IgD-negative memory B cell (primary cell): Measurements from ENCODE around the gene SPTLC2. TPM values are rescaled to one million over a fixed set of nuclear protein-coding genes. Genes with fewer than 3 reads are reported as not detected.
A peak's percentile ranks its signal among the peaks of the same experiment; 100 is the strongest.
"Not testable (repeated sequence)": the region's sequence is repeated elsewhere in the genome, so short reads cannot be mapped to it uniquely, and the experiment has no call there.

ENCODE experiments used
- H3K27ac Mint-ChIP-seq, 3 donors: one replicate each; pipeline ENCODE4 v1.8.0; 2020 to 2022; ENCODE audit warnings: mild to moderate bottlenecking in 3 of 3, mixed read lengths in 3 of 3, moderate library complexity in 1 of 3
- H3K27me3 Mint-ChIP-seq: one replicate; pipeline ENCODE4 v1.8.0; 2021; ENCODE audit warnings: mixed read lengths
- H3K36me3 Mint-ChIP-seq: one replicate; pipeline ENCODE4 v1.8.0; 2020; ENCODE audit warnings: mild to moderate bottlenecking, mixed read lengths
- H3K4me1 Mint-ChIP-seq, 3 donors: one replicate each; pipeline ENCODE4 v1.8.0; 2020 to 2022; ENCODE audit warnings: mixed read lengths in 3 of 3, mild to moderate bottlenecking in 1 of 3
- H3K4me3 Mint-ChIP-seq, 4 donors: one replicate each; pipeline ENCODE4 v1.8.0; 2020 to 2022; ENCODE audit warnings: mild to moderate bottlenecking in 4 of 4, mixed read lengths in 4 of 4, moderate library complexity in 3 of 4
- H3K9me3 Mint-ChIP-seq, 3 donors: one replicate each; pipeline ENCODE4 v1.8.0; 2020 to 2021; ENCODE audit warnings: mixed read lengths in 3 of 3, mild to moderate bottlenecking in 1 of 3
- polyA plus RNA-seq: library from polyadenylated mRNA; unstranded; fragments of 300-500 nt; fragmentation: Illumina TruSeq; gene quantifications from one replicate; pipeline ENCODE4 v1.2.3, GENCODE V29; 2021

The SPTLC2 gene
- polyA plus RNA-seq, 1 donor from 2014 or later = 20.3 TPM

DNA sequence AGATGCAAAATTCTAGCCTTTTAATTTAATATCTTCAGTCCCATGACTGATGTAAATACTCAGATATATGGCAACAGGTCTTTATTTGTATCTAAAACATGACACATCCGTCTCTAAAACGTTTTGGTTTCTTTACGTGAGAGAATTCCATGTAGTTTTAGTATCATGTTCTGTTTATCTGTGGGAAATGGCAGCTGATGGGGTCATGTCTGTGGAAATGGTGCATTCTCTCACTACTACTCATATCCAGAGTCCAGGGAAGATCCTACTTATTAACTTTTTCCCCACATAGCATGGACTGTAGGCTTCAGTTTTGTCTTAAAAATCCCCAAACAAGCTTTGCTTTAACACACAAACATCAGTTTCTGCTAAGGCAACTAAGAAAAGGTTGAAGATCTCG is 53.8 kb downstream of the SPTLC2 start:
- peaks cover 3 to 16% (median 3%) of the 10 kb centered on the region in 3 donors for H3K4me1 Mint-ChIP-seq
- H3K36me3 Mint-ChIP-seq = no peaks in the 10 kb centered on the region
- H3K4me3 Mint-ChIP-seq = no peak overlapping the region
- H3K27ac Mint-ChIP-seq = peak overlapping the region in 1 of 3 donors; percentile 19
- H3K9me3 Mint-ChIP-seq = no peaks in the 10 kb centered on the region
- no peaks in the 10 kb centered on the region for H3K27me3 Mint-ChIP-seq

DNA sequence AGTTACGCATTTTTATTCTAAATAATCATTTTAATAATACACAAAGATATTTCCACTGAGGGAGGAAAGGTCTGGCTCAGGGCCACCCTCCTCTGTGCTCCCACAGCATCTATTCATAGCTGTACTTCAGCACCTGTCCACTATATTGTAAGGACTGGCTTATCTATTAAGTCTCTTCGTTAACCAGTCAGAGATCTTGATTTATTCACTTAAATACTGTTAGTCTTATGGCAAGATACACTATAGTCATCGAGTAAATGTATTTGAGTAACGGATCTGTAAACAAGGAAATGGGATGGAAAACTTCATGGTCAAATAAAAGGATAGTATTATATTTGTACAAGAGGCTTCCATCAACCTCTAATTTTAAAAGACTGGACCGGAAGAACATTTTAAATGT is 54.6 kb downstream of the SPTLC2 start:
- no peaks in the 10 kb centered on the region for H3K36me3 Mint-ChIP-seq
- peaks cover 3 to 16% (median 4%) of the 10 kb centered on the region in 3 donors for H3K4me1 Mint-ChIP-seq
- no peak overlapping the region for H3K4me3 Mint-ChIP-seq
- no peaks in the 10 kb centered on the region for H3K9me3 Mint-ChIP-seq
- no peaks in the 10 kb centered on the region for H3K27me3 Mint-ChIP-seq
- no peak overlapping the region for H3K27ac Mint-ChIP-seq

DNA sequence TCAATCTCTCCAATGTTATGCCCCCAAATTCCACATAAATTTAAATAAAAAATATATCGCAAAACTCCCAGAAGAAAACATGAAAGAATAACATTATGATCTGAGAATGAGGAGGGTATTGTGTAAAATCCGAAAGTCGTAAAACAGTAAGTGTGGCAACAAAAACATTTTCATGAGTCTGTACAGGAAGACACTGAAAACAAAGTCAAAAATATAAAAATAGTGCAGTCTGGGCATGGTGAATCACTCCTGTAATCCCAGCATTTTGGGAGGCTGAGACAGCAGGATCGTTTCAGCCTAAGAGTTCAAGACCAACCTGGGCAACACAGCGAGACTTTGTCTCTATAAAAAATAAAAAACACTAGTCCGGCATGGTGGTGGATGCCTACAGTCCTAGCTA is 57.1 kb downstream of the SPTLC2 start:
- Mint-ChIP-seq H3K4me3 (no peak overlapping the region), H3K9me3 (no peaks in the 10 kb centered on the region), H3K36me3 (peaks cover 4% of the 10 kb centered on the region), H3K4me1 (peaks cover 2 to 18% (median 9%) of the 10 kb centered on the region in 3 donors), H3K27me3 (no peaks in the 10 kb centered on the region), H3K27ac (no peak overlapping the region)

DNA sequence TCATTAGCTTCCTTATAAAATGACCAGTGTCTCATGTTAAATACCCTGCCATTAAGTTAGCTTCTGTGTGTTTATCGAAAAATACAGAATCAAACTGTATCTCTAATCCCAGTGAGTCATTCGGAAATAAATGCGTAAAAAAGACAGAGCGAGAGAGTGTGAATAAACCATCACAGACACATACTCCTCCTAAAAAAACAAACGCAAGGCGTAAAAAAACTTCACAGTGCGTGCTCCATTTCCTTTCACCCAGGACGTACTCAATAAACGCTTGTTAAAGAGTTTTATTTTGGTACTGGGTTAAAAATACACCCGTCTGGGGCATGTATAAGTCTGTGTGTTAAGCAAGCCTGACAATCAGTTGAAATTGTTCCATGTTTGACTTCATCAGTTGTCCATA is 59.0 kb downstream of the SPTLC2 start:
- peaks cover 4% of the 10 kb centered on the region for H3K36me3 Mint-ChIP-seq
- no peaks in the 10 kb centered on the region for H3K9me3 Mint-ChIP-seq
- H3K27me3 Mint-ChIP-seq = no peaks in the 10 kb centered on the region
- peaks cover 6 to 23% (median 16%) of the 10 kb centered on the region in 3 donors for H3K4me1 Mint-ChIP-seq
- peak overlapping the region in 2 of 4 donors; percentile 39 to 43 for H3K4me3 Mint-ChIP-seq
- H3K27ac Mint-ChIP-seq = peak overlapping the region in 1 of 3 donors; percentile 85

DNA sequence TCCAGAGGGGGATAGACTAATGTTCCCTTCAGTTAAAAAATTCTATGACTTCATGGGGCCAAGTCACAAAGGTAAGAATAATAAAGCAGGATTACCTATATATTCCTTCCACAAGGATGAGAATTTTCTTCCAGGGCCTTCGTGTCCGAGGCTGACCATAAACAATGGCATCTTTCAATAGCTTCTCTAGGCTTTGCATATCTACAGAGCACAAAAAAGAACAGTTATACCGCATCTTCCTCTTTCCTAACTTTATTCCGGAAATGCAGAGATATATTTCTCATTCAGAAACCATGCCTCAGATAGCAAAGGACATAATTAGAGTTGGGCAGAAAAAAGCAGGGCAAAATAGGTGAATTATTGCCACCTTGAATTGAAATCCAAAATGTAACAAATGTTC is 59.5 kb downstream of the SPTLC2 start:
- peak overlapping the region in 2 of 3 donors; percentile 28 to 85 for H3K27ac Mint-ChIP-seq
- peaks cover 4% of the 10 kb centered on the region for H3K36me3 Mint-ChIP-seq
- no peaks in the 10 kb centered on the region for H3K9me3 Mint-ChIP-seq
- H3K4me1 Mint-ChIP-seq = peaks cover 6 to 23% (median 16%) of the 10 kb centered on the region in 3 donors
- no peaks in the 10 kb centered on the region for H3K27me3 Mint-ChIP-seq
- H3K4me3 Mint-ChIP-seq = peak overlapping the region in 2 of 4 donors; percentile 39 to 43

DNA sequence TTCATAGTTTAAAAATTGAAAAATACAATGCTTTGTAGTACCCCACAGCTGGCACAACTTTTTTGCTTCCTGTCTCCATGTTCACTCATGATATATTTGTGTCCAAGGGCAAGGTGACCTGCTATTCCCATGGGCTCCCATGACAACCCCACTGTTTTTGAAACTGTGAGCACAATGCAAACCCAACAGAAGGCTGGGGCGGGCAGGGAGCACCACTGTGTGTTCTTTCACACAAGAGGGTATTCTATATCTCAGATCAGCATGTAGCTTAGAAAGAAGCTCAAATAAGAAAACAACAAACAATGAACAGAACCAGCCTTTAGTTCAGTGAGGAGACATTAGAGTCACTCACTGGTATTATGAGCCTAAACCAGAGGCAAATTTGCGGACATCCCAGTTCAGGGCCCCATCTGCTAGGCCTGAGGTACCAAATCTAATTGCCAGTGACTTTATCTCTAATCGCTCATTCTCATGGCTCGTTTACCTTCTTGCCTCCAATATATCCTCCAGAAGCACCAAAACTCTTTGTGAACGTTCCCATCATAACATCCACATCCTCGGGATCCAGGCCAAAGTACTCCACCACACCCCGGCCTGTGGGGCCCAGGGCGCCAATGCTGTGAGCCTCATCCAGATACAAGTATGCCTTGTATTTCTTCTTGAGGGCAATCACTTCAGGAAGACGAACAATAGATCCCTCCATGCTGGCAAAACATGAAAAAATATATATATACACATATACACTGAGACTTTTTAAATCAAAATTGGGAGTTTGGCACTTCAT is 61.4 kb downstream of the SPTLC2 start:
- Mint-ChIP-seq H3K4me1 (peaks cover 8 to 23% (median 16%) of the 10 kb centered on the region in 3 donors), H3K27me3 (no peaks in the 10 kb centered on the region), H3K36me3 (peaks cover 4% of the 10 kb centered on the region), H3K27ac (peak overlapping the region; percentile 43 to 68 (median 59)), H3K9me3 (no peaks in the 10 kb centered on the region), H3K4me3 (no peak overlapping the region)

DNA sequence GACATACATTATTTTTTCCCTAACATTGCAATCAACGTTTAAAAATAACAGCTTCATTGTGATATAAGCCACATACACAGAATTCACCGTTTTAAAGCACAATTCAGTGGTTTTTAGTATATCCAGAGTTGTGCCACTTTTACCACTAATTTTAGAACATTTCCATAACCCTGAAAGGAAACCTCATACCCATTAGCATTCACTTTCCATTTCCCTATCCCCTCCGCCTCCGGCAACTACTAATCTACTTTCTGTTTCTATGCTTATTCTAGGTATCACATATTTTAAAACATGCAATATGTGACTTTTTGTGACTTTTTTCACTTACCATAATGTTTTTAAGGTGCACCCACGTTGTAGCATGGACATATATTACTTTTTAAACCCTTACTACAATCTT is 62.2 kb downstream of the SPTLC2 start:
- Mint-ChIP-seq H3K9me3 (no peaks in the 10 kb centered on the region), H3K27ac (peak overlapping the region; percentile 20 to 68 (median 43)), H3K4me1 (peaks cover 8 to 23% (median 16%) of the 10 kb centered on the region in 3 donors), H3K27me3 (no peaks in the 10 kb centered on the region), H3K4me3 (peak overlapping the region in 3 of 4 donors; percentile 23 to 55 (median 30)), H3K36me3 (peaks cover 4% of the 10 kb centered on the region)

DNA sequence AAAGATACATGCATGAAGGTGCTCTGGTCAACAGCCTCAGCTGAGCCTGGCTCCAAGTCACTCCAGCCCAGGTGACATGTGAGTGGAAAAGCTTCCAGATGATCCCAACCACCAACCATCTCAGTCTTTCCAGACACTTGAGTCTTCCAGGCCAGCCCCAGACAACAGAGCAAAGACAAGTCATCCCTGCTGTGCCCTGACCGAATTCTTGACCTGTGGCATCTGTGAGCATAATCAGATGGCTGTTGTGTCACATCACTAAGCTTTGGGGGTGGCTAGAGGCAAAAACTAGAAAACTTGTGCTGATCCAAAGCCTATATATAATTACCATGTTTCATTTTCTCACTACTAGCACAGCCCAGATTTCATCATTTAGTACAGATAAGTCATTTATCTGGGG is 67.0 kb downstream of the SPTLC2 start:
- Mint-ChIP-seq H3K9me3 (no peaks in the 10 kb centered on the region), H3K27ac (no peak overlapping the region), H3K4me1 (peaks cover 6 to 10% (median 8%) of the 10 kb centered on the region in 3 donors), H3K4me3 (no peak overlapping the region), H3K27me3 (no peaks in the 10 kb centered on the region), H3K36me3 (peaks cover 3% of the 10 kb centered on the region)

DNA sequence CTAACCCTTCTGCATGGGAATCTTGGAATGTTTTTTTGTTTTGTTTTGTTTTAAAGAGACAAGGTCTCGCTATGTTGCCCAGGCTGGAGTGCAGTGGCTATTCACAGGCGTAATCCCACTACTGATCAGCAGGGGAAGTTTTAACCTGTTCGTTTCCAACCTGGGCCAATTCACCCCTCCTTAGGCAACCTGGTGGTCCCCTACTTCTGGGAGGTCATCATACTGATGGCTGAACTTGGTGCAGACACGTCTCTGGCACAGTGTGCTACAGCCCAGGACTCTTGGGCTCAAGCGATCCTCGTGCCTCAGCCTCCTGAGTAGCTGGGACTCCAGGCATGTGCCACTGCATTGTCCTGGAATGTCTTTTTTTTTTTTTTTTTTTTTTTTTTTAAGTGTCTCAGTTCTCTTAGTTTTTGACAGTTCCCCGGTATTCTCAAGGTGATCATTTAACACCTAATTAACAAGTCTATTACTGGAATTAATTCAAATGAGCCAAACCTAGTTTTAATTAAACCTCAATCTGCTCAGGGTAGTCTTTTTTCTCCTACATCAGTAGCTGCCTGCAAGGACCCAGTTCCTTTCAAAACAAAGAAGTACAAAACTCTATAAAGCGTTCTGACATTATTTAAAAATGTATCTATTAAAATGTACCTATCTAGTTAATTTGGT is 68.8 kb downstream of the SPTLC2 start:
- H3K4me3 Mint-ChIP-seq = no peak overlapping the region
- no peak overlapping the region for H3K27ac Mint-ChIP-seq
- peaks cover 3% of the 10 kb centered on the region for H3K36me3 Mint-ChIP-seq
- no peaks in the 10 kb centered on the region for H3K27me3 Mint-ChIP-seq
- no peaks in the 10 kb centered on the region for H3K9me3 Mint-ChIP-seq
- H3K4me1 Mint-ChIP-seq = peaks cover 10 to 12% (median 11%) of the 10 kb centered on the region in 3 donors

DNA sequence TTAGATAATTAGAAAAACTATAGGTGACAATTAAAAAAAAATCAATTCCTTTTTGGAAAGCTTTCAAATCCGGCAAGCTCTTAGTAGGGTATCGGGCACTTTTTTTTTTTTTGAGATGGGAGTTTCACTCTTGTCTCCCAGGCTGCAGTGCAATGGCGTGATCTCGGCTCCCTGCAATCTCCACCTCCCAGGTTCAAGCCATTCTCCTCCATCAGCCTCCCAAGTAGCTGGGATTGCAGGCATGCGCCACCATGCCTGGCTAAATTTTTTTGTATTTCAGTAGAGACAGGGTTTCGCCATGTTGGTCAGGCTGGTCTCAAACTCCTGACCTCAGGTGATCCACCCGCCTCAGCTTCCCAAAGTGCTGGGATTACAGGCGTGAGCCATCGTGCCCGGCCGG is 71.3 kb downstream of the SPTLC2 start:
- Mint-ChIP-seq H3K27ac (peak overlapping the region in 1 of 3 donors; percentile 42), H3K4me1 (peaks cover 21 to 26% (median 21%) of the 10 kb centered on the region in 3 donors)
- H3K36me3 Mint-ChIP-seq, H3K9me3 Mint-ChIP-seq, H3K27me3 Mint-ChIP-seq, H3K4me3 Mint-ChIP-seq: not testable (repeated sequence)

DNA sequence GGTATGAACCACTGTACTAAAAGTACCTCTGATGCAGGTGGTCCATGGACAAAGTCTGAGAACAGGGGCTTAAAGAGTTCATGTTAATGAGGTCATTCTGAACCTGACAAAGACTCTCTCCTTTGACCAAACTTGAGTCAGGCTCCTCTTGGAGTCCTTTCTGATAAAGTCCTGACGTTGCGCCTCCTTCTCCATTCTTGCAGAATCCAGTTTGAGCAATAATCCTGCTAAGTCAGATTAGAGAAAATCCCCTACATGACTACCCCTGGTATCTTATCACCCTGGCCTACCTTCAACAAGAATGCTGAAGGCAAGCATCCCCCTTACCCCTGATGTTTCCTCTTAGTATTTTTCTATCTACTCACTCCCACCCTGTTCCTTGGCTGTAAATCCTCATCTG is 71.9 kb downstream of the SPTLC2 start:
- H3K4me3 Mint-ChIP-seq = no peak overlapping the region
- H3K9me3 Mint-ChIP-seq = no peaks in the 10 kb centered on the region
- H3K4me1 Mint-ChIP-seq = peaks cover 21 to 26% (median 21%) of the 10 kb centered on the region in 3 donors
- peak overlapping the region in 1 of 3 donors; percentile 53 for H3K27ac Mint-ChIP-seq
- peaks cover 3% of the 10 kb centered on the region for H3K36me3 Mint-ChIP-seq
- H3K27me3 Mint-ChIP-seq = no peaks in the 10 kb centered on the region

DNA sequence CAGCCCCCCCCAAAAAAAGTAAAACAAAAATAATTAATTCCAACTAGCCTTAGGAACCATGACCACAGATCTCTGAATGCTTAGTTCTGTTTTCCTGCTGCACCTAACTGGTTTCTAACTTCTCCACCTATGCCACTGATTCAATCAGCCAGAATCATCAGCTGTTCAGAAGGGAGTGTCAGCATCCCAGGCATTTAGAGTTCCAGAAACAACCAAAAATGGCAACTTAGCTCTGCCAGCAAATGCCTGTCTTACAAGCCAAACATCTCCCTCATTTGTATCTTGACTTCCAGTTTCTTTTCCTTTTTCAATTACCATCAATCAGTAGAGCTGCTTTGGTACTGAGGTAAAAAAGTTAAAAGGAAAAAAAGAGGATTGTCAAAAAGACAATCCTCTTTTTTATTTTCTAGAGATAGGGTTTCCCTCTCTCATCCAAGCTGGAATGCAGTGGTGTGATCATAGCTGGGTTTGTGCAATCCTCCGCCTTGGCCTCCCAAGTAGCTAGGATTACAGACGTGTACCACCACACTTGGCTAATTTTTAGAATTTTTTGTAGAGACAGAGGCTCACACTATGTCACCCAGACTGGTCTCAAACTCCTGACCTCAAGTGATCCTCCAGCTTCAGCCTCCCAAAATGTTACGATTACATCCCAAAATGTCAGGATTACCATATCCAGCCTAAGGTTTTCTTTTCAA is 72.7 kb downstream of the SPTLC2 start:
- Mint-ChIP-seq H3K27me3 (no peaks in the 10 kb centered on the region), H3K4me3 (peak overlapping the region in 1 of 4 donors; percentile 27), H3K27ac (peak overlapping the region in 1 of 3 donors; percentile 88), H3K9me3 (no peaks in the 10 kb centered on the region), H3K36me3 (peaks cover 3% of the 10 kb centered on the region), H3K4me1 (peaks cover 21 to 26% (median 21%) of the 10 kb centered on the region in 3 donors)

DNA sequence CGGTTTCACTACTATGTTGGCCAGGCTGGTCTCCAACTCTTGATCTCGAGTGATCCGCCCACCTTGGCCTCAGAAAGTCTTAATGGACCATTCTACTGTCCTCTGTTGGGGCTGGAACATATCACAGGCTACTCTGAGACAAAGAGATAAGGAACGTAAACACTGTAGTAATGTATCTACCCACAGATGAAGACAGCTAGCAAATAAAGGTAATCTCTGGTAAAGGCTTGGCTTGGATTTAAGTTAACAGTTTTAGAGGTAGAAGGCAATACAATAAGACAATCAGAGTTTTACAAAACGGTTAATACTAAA is 73.2 kb downstream of the SPTLC2 start:
- H3K27me3 Mint-ChIP-seq = no peaks in the 10 kb centered on the region
- no peaks in the 10 kb centered on the region for H3K9me3 Mint-ChIP-seq
- no peak overlapping the region for H3K4me3 Mint-ChIP-seq
- H3K36me3 Mint-ChIP-seq = peaks cover 3% of the 10 kb centered on the region
- H3K27ac Mint-ChIP-seq = peak overlapping the region in 2 of 3 donors; percentile 0 to 88
- H3K4me1 Mint-ChIP-seq = peaks cover 21 to 27% (median 21%) of the 10 kb centered on the region in 3 donors

DNA sequence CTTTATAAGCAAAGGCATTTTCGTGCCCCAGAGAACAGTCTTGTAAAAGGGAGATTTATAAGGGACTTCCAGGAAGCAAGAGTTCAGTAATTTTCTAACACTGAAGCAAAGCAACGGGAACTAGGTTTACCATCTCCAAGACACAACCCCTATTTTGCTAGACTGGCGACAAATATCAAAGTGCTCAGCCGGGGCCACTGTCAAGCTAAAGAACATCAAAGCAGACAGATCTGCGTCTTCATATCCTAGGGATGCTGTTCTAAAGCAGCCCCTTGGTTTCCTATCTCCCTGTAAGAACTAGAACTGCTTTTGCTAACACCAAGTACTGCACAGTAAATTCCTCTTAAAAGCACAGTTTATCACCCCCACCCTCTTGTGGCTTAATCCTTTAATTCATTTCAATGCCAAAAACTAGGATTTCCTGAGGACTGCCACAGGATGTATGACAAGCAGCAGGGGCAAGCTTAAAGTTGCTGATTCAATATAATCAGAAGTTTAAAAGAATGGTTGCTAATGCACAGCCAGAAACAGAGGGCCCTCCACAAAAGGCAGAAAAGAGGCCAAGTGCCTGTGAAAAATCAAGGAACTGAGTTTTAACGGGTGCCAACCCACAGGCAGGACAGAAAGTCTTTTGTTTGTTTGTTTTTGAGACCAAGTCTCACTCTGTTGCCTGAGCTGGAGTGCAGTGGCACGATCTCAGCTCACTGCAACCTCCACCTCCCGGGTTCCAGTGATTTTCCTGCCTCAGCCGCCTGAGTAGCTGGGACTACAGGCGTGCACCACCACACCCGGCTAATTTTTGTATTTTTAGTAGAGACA is 73.8 kb downstream of the SPTLC2 start:
- H3K4me1 Mint-ChIP-seq = peaks cover 21 to 33% (median 24%) of the 10 kb centered on the region in 3 donors
- H3K9me3 Mint-ChIP-seq = no peaks in the 10 kb centered on the region
- peaks cover 3% of the 10 kb centered on the region for H3K36me3 Mint-ChIP-seq
- H3K27ac Mint-ChIP-seq = peak overlapping the region in 2 of 3 donors; percentile 0 to 88
- H3K4me3 Mint-ChIP-seq = peak overlapping the region in 2 of 4 donors; percentile 1 to 31
- H3K27me3 Mint-ChIP-seq = no peaks in the 10 kb centered on the region
